B cell (primary cell): Measurements from ENCODE around the gene SETD9. TPM values are rescaled to one million over a fixed set of nuclear protein-coding genes. Genes with fewer than 3 reads are reported as not detected.

ENCODE experiments used
- ATAC-seq: fragments of 200-7000 bp; cut with Tn5 transposase; one replicate; pipeline ENCODE4 v1.10.0; 2021; ENCODE audit warnings: low read depth, mild to moderate bottlenecking, moderate number of reproducible peaks, moderate library complexity
- CTCF ChIA-PET: fragments of 350-600 bp; sonication (Branson Sonifier 250); formaldehyde crosslinking; loops from one replicate; lab custom pipeline; 2021; ENCODE audit warnings: antibody characterized with exemption, inconsistent platforms; lab: Charles Lee
- POLR2A ChIA-PET: fragments of 350-600 bp; sonication (Branson Sonifier 250); formaldehyde crosslinking; loops from one replicate; lab custom pipeline; 2021; ENCODE audit warnings: antibody characterized with exemption; lab: Charles Lee
- DNase-seq: peaks from one replicate; pipeline ENCODE4 v3.0.0; 2013
- H2AFZ ChIP-seq: 2 replicates; pipeline ENCODE4 v1.6.1; 2012; ENCODE audit warnings: mild to moderate bottlenecking, low read depth, low read length; ENCODE audit not compliant: insufficient read depth, poor library complexity, severe bottlenecking
- H3K27ac ChIP-seq, 2 donors: 1 replicate in 1 of 2; 2 replicates in 1 of 2; pipeline ENCODE4 v1.5.1; 2012 to 2013; ENCODE audit warnings: low read length in 2 of 2, mild to moderate bottlenecking in 2 of 2, moderate library complexity in 1 of 2
- H3K27me3 ChIP-seq, 4 experiments: fragments of 200-600 bp in 1 of 4; sonication (generic) in 1 of 4; replicated peaks in 1 of 4; 1 replicate in 2 of 4; 2 replicates in 2 of 4; pipeline versions ENCODE4 v1.6.1 to v1.7.0; 2013 to 2016; ENCODE audit warnings: low read length in 3 of 4, mild to moderate bottlenecking in 2 of 4, mixed read lengths in 1 of 4, moderate library complexity in 1 of 4; ENCODE audit not compliant: insufficient read depth in 4 of 4, control insufficient read depth in 3 of 4; ENCODE audit errors: control extremely low read depth in 1 of 4
- H3K36me3 ChIP-seq, 2 experiments: replicated peaks in 1 of 2; 1 replicate in 1 of 2; 2 replicates in 1 of 2; pipeline versions ENCODE4 v1.6.1 to v1.7.1; 2013; ENCODE audit warnings: low read length in 1 of 2; ENCODE audit not compliant: insufficient read depth in 2 of 2, control insufficient read depth in 1 of 2; ENCODE audit errors: control extremely low read depth in 1 of 2, extremely low read depth in 1 of 2
- H3K4me1 ChIP-seq, 2 donors: fragments of 200-600 bp in 1 of 2; sonication (generic) in 1 of 2; 1 replicate in 1 of 2; 2 replicates in 1 of 2; pipeline versions ENCODE4 v1.5.1 to v1.6.1; 2013 to 2017; ENCODE audit warnings: low read length in 2 of 2; ENCODE audit not compliant: control insufficient read depth in 2 of 2, insufficient read depth in 2 of 2
- H3K4me2 ChIP-seq: replicated peaks from 2 replicates; pipeline ENCODE3; 2012; ENCODE audit warnings: mild to moderate bottlenecking, low read depth, low read length; ENCODE audit not compliant: poor library complexity, severe bottlenecking
- H3K4me3 ChIP-seq, 5 experiments: fragments of 200-600 bp in 1 of 5; sonication (generic) in 1 of 5; 1 replicate in 3 of 5; 2 replicates in 2 of 5; pipeline versions ENCODE4 v1.5.1 to v1.7.0; 2011 to 2016; ENCODE audit warnings: low read length in 4 of 5, mild to moderate bottlenecking in 4 of 5, low read depth in 2 of 5, control low read depth in 1 of 5, moderate library complexity in 1 of 5; ENCODE audit not compliant: insufficient read depth in 1 of 5; ENCODE audit errors: control extremely low read depth in 1 of 5, extremely low read depth in 1 of 5
- H3K79me2 ChIP-seq: fragments of 200-600 bp; sonication (generic); one replicate; pipeline ENCODE4 v1.6.0; 2016; ENCODE audit warnings: low read length; ENCODE audit not compliant: control insufficient read depth, insufficient read depth
- H3K9ac ChIP-seq: fragments of 200-600 bp; sonication (generic); 2 replicates; pipeline ENCODE4 v1.6.1; 2017; ENCODE audit warnings: mild to moderate bottlenecking, low read length, moderate library complexity
- H3K9me3 ChIP-seq, 3 donors: one replicate each; pipeline versions ENCODE4 v1.6.1 to v1.7.1; 2013; ENCODE audit warnings: low read length in 2 of 3; ENCODE audit not compliant: control insufficient read depth in 2 of 3, insufficient read depth in 1 of 3; ENCODE audit errors: control extremely low read depth in 1 of 3
- H4K20me1 ChIP-seq: 2 replicates; pipeline ENCODE4 v1.6.0; 2012; ENCODE audit warnings: mild to moderate bottlenecking, low read length; ENCODE audit not compliant: insufficient read depth, control insufficient read depth, poor library complexity, severe bottlenecking
- H3K27ac Mint-ChIP-seq: one replicate; pipeline ENCODE4 v1.8.0; 2021; ENCODE audit warnings: mixed read lengths
- H3K27me3 Mint-ChIP-seq: one replicate; pipeline ENCODE4 v1.8.0; 2021; ENCODE audit warnings: mixed read lengths
- H3K4me1 Mint-ChIP-seq: one replicate; pipeline ENCODE4 v1.8.0; 2021; ENCODE audit warnings: mixed read lengths
- H3K4me3 Mint-ChIP-seq: one replicate; pipeline ENCODE4 v1.8.0; 2021; ENCODE audit warnings: mixed read lengths
- H3K9me3 Mint-ChIP-seq: one replicate; pipeline ENCODE4 v1.8.0; 2022; ENCODE audit warnings: mixed read lengths; ENCODE audit not compliant: insufficient read depth
- EZH2 ChIP-seq: IDR thresholded peaks from 2 replicates; pipeline ENCODE4 v1.6.1; 2012; ENCODE audit warnings: borderline replicate concordance, low read depth, mild to moderate bottlenecking, moderate library complexity, low read length; ENCODE audit not compliant: insufficient read depth, poor library complexity, severe bottlenecking
- WGBS: methylation state at CpG from one replicate; pipeline ENCODE4 v1.1.5; 2013; ENCODE audit warnings: missing lambda C conversion rate; ENCODE audit not compliant: insufficient coverage; 5-methylcytosine and 5-hydroxymethylcytosine counted together
- intact Hi-C: fragments of 100-400 bp; cut with micrococcal nuclease; formaldehyde crosslinking; loops from one replicate; pipeline ENCODE4 v1.10.0; 2022
- polyA plus RNA-seq: library from polyadenylated mRNA; depleted of rRNA; stranded (reverse); fragments of >200 nt; gene quantifications from 2 replicates; pipeline ENCODE4 v1.2.3, GENCODE V29; 2012
- total RNA-seq, 2 donors: library from RNA; stranded (reverse); fragments of 120-200 nt in 1 of 2; gene quantifications; 1 replicate in 1 of 2; 2 replicates in 1 of 2; pipeline versions ENCODE4 v1.2.3 to v1.2.4, GENCODE V29; 2013 to 2022
- TF ChIP-seq, protein P1 (sequence below): fragments of 200-600 bp; IDR thresholded peaks from one replicate; pipeline ENCODE4 v1.8.0; 2022; ENCODE audit warnings: antibody characterized with exemption, mild to moderate bottlenecking

SETD9 gene
- total and polyA plus RNA-seq, 2 donors (not counting 1 experiment from before 2014, with no cell fraction given): 5.0 to 7.2 TPM

GRCh38 chr5:56914678-56915077 lies 5.3 kb downstream of the SETD9 start:
- H2AFZ ChIP-seq: no peak overlapping the region
- DNase-seq: no peak
- no peak overlapping the region for H3K4me2 ChIP-seq
- Mint-ChIP-seq H3K4me3 (no peak overlapping the region), H3K4me1 (peaks cover 10% of the 10 kb centered on the region), H3K27ac (no peak overlapping the region), H3K9me3 (no peaks in the 10 kb centered on the region), H3K27me3 (no peaks in the 10 kb centered on the region)
- TF ChIP-seq, protein P1, sequence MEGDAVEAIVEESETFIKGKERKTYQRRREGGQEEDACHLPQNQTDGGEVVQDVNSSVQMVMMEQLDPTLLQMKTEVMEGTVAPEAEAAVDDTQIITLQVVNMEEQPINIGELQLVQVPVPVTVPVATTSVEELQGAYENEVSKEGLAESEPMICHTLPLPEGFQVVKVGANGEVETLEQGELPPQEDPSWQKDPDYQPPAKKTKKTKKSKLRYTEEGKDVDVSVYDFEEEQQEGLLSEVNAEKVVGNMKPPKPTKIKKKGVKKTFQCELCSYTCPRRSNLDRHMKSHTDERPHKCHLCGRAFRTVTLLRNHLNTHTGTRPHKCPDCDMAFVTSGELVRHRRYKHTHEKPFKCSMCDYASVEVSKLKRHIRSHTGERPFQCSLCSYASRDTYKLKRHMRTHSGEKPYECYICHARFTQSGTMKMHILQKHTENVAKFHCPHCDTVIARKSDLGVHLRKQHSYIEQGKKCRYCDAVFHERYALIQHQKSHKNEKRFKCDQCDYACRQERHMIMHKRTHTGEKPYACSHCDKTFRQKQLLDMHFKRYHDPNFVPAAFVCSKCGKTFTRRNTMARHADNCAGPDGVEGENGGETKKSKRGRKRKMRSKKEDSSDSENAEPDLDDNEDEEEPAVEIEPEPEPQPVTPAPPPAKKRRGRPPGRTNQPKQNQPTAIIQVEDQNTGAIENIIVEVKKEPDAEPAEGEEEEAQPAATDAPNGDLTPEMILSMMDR: no peak
- no peak for TF ChIP-seq EZH2
- CTCF ChIA-PET: interaction anchor here (0.7 to 6.4 kb wide), 2 partner anchors 14 to 18 kb away, joined by 3 to 44 read pairs; no protein-coding TSS in a partner anchor
- no peak for ATAC-seq
- no peak overlapping the region for H3K27ac ChIP-seq
- no peaks in the 10 kb centered on the region for H4K20me1 ChIP-seq
- H3K27me3 ChIP-seq: no peaks in the 10 kb centered on the region
- WGBS: no CpG with 5 or more reads among the region's 2 CpGs
- no peak overlapping the region for H3K9ac ChIP-seq
- no peak overlapping the region for H3K4me3 ChIP-seq
- no peaks in the 10 kb centered on the region for H3K79me2 ChIP-seq
- H3K36me3 ChIP-seq: no peaks in the 10 kb centered on the region
- intact Hi-C loops: no loop called here
- peaks cover 5 to 8% of the 10 kb centered on the region in 2 donors for H3K4me1 ChIP-seq
- POLR2A ChIA-PET: no interaction called here
- H3K9me3 ChIP-seq: no peaks in the 10 kb centered on the region

- DNase-seq: no peak
- H3K79me2 ChIP-seq: no peaks in the 10 kb centered on the region
- H2AFZ ChIP-seq: no peak overlapping the region
- H3K27me3 ChIP-seq: no peaks in the 10 kb centered on the region
- CTCF ChIA-PET: interaction anchor here (1.2 to 6.4 kb wide), 4 partner anchors 17 to 647 kb away, joined by 3 to 44 read pairs (median 6); no protein-coding TSS in a partner anchor
- intact Hi-C loops: no loop called here
- ATAC-seq: no peak
- Mint-ChIP-seq H3K27me3 (no peaks in the 10 kb centered on the region), H3K4me3 (no peak overlapping the region), H3K9me3 (no peaks in the 10 kb centered on the region), H3K4me1 (no peaks in the 10 kb centered on the region), H3K27ac (no peak overlapping the region)
- no peak overlapping the region for H3K4me3 ChIP-seq
- no peak for TF ChIP-seq EZH2
- TF ChIP-seq, protein P1: no peak
- H4K20me1 ChIP-seq: no peaks in the 10 kb centered on the region
- no peaks in the 10 kb centered on the region for H3K4me1 ChIP-seq
- H3K9me3 ChIP-seq: no peaks in the 10 kb centered on the region
- no peak overlapping the region for H3K27ac ChIP-seq
- no peak overlapping the region for H3K9ac ChIP-seq
- H3K4me2 ChIP-seq: no peak overlapping the region
- POLR2A ChIA-PET: interaction anchor here (0.5 kb wide), 1 partner anchor 220 kb away, joined by 3 read pairs; no protein-coding TSS in a partner anchor
- peaks cover 0 to 5% of the 10 kb centered on the region in 2 experiments for H3K36me3 ChIP-seq
- WGBS: no CpG with 5 or more reads among the region's 2 CpGs
Observed at GRCh38 chr5:56917534-56917933, 8.1 kb downstream of the SETD9 start.
